NCI-H1048 (cell line): ENCODE measurements around the gene GRAMD2B.
"Not testable (repeated sequence)": the region's sequence is repeated elsewhere in the genome, so short reads cannot be mapped to it uniquely, and the experiment has no call there.

Experiments
- DNase-seq: peaks from one replicate; lab custom pipeline; 2025; lab: John Stamatoyannopoulos, UW

The GRAMD2B gene

DNA sequence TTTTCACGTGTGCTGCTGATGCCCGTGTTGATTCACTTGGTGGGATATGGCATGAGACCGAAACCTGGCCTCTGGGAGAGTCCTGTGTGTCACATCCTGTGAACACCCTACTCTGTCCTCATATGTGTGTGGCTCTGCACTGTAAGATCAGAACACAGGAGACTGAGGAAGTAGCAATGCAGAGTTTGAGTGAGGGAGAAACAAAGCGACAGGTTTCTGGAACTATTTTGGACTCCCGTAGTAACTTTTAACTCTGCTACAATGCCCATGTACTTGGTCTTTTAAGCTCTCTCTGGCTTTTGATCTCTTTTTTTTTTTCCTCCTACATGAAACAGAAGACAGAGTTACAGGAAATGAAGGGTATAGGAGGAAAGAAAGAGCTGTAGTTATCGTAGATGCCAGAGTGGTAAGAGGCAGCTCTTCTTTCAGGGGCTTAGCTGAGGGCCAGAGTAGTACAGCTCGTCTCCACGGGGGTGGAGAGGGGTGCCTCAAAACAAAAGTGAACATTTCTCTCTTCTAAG lies 26.6 kb downstream of the GRAMD2B start:
- no peak for DNase-seq

DNA sequence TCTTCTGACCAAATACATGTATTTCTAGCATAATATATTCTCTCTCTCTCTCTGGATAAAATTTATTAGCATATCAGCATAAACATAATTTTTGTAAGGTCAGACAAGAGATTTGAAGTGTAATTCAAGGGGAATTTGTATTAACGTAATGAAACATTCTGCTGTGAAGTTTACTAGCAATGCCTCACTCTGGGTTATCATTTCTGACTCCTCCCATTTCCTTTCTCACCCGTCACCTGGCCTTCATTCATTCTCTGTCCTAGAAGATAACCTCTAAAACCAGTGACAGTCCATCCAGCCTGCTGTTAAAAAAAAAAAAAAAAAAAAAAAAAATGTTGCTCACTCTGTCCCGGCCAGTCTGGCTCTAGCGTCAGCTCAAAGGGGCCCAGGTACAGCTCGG lies 27.1 kb downstream of the GRAMD2B start:
- no peak for DNase-seq

GRCh38 chr5:126450907-126451306 lies 27.7 kb downstream of the GRAMD2B start:
- DNase-seq: no peak

GRCh38 chr5:126452477-126452876 lies 29.3 kb downstream of the GRAMD2B start:
- DNase-seq: no peak

DNA sequence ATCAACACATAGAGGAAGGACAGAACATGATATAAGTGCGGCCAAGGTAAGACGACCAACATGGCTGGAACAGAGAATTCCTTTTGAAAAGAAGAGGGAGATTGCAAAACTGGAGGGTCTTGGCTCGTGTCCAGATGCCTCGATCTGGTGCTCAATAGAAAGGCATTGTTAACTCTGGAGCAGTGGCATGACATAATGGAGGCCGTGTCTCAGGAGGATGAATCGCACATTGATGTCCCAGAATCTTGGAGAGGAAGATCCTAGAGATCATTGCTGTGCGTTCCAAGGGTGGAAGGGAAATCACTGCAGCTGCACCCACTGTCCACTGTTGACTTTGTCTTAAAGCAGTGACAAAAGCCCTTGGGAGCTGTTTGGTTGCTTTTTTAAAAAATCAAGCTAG lies 30.9 kb downstream of the GRAMD2B start:
- no peak for DNase-seq

DNA sequence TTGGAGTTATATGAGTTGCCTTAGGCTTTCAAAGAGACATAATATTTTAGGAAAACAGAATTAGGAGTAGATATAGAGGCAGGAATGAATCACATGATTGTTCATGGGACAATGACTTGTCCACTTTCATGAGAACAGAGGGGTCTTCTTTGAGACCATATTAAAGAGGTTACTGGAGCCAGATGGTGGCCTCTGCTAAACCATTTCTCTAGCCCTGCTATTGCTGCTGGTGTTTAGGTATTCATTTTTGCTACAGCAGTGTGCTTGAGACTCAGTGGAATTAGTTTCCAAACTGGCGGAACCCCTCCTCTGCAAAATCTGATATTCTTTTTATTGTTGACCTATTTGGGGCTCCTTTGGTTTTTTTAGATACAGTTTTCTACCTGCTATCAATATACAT lies 31.3 kb downstream of the GRAMD2B start:
- DNase-seq: no peak

- DNase-seq: no peak
Observed at GRCh38 chr5:126455264-126455663, 32.1 kb downstream of the GRAMD2B start.

GRCh38 chr5:126455728-126456127 lies 32.5 kb downstream of the GRAMD2B start:
- DNase-seq: no peak

GRCh38 chr5:126456217-126456820 lies 33.1 kb downstream of the GRAMD2B start:
- DNase-seq: no peak

GRCh38 chr5:126460459-126460858 lies 37.2 kb downstream of the GRAMD2B start:
- DNase-seq: no peak

GRCh38 chr5:126460977-126461376 lies 37.8 kb downstream of the GRAMD2B start:
- DNase-seq: no peak

GRCh38 chr5:126461838-126462237 lies 38.6 kb downstream of the GRAMD2B start:
- DNase-seq: no peak

- no peak for DNase-seq
Observed at GRCh38 chr5:126462239-126463014, 39.2 kb downstream of the GRAMD2B start.

DNA sequence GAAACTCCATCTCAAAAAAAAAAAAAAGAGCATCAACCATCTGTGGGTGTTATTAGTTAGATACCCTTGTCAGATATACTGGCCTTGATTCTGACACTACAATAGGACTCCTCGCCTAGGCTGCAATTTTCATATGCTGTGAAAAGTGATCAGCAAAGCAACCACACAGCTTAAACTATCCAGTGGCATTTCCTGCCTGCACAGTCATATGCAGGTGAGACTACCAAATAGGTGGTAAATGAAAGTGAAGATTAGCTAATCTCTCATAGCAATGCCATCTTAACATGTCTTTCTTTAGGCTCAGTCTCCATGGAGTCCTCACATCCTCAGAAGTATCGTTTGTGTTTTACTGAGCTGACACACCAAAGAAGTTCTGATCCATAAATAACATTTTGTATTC lies 40.8 kb downstream of the GRAMD2B start:
- no peak for DNase-seq

GRCh38 chr5:126464959-126465358 lies 41.8 kb downstream of the GRAMD2B start:
- no peak for DNase-seq

GRCh38 chr5:126468091-126468490 lies 44.9 kb downstream of the GRAMD2B start:
- DNase-seq: no peak

- no peak for DNase-seq
Observed at GRCh38 chr5:126469536-126470316, 46.5 kb downstream of the GRAMD2B start.

DNA sequence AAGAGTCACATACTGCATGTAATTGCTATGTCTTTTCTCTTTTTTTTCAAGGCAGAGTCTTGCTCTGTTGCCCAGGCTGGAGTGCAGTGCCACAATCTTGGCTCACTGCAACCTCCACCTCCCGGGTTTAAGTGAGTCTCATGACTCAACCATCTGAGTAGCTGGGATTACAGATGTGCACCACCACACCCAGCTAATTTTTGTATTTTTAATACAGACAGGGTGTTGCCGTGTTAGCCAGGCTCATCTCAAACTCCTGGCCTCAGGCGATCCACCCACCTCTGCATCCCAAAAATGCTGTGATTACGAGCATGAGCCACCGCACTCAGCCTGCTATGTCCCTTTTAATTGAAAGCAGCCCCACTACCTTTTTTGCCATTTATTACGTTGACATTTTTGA lies 47.3 kb downstream of the GRAMD2B start:
- not testable (repeated sequence) for DNase-seq

- DNase-seq: no peak
Observed at GRCh38 chr5:126471247-126471646, 48.0 kb downstream of the GRAMD2B start.

DNA sequence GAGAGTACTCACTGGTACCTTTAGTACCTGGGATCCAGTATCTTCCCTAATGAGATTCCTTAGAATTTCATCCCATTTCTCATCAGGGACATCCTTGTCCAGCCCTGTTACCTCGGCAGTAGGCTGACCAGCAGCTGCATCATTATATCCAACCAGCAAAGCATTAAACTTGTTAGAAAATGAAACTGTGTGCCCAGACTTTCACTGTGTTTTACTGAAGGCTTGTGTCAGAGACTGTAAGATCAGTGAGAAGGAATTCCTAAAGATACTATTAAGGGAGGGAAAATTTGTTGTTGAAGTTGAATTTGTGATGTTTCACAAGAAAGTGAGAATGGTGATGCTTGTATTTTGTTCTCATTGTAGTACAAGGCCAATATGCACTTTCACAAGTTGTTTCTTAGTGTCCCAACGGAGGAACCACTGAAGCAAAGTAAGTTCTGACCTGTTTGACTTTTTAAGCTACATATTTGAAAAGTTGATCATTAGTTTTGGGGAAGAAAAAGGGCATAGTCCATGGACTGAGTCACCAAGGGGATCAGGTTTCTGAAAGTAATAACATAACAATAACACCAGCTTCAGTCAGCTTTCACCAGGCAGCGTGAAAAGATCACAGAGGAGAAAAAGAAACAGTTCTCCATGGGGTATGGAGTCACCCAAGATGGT lies 48.8 kb downstream of the GRAMD2B start:
- no peak for DNase-seq

GRCh38 chr5:126472538-126472889 lies 49.3 kb downstream of the GRAMD2B start:
- no peak for DNase-seq
